Activated naive CD4-positive, alpha-beta T cell treated with anti-CD3 and anti-CD28 coated beads, Interleukin-2, amount 50 U/mL, for 24 hours (primary cell): ENCODE data around the gene TOPORS.

Experiments
- H3K27ac Mint-ChIP-seq: one replicate; pipeline ENCODE4 v1.8.0; 2021; ENCODE audit warnings: mild to moderate bottlenecking, mixed read lengths
- H3K27me3 Mint-ChIP-seq: one replicate; pipeline ENCODE4 v1.8.0; 2021; ENCODE audit warnings: mixed read lengths
- H3K36me3 Mint-ChIP-seq: one replicate; pipeline ENCODE4 v1.8.0; 2021; ENCODE audit warnings: mixed read lengths
- H3K4me1 Mint-ChIP-seq: one replicate; pipeline ENCODE4 v1.8.0; 2021; ENCODE audit warnings: mixed read lengths
- H3K4me3 Mint-ChIP-seq: one replicate; pipeline ENCODE4 v1.8.0; 2021; ENCODE audit warnings: mild to moderate bottlenecking, mixed read lengths
- H3K9me3 Mint-ChIP-seq: one replicate; pipeline ENCODE4 v1.8.0; 2021; ENCODE audit warnings: mixed read lengths

The TOPORS gene

DNA sequence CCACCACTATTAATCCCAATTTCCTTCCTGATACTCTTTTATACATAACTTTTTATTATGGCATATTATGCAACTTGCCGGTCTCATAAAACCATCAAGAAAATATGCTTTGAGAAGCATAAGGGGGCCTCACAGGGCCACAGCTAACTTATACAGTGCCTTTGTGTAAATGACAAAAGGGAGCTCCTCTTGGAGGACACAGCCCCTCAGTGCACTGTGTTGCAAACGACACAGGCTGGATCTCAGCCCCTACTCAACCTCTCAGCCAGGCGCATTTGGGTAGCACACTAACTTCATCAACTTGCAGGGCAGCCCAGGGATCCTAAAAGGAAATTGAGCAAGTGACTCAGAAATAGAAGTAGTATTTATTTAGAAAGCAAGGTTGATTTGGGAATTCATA, 61.8 kb downstream of the TOPORS start:
- Mint-ChIP-seq H3K4me1 (no peaks in the 10 kb centered on the region), H3K9me3 (no peaks in the 10 kb centered on the region), H3K4me3 (no peak overlapping the region), H3K27me3 (no peaks in the 10 kb centered on the region), H3K36me3 (peaks cover 19% of the 10 kb centered on the region), H3K27ac (no peak overlapping the region)
